ENCODE results near the gene DEFB121.
"Not testable (repeated sequence)": the region's sequence is repeated elsewhere in the genome, so short reads cannot be mapped to it uniquely, and the experiment has no call there.

Gene DEFB121

DNA sequence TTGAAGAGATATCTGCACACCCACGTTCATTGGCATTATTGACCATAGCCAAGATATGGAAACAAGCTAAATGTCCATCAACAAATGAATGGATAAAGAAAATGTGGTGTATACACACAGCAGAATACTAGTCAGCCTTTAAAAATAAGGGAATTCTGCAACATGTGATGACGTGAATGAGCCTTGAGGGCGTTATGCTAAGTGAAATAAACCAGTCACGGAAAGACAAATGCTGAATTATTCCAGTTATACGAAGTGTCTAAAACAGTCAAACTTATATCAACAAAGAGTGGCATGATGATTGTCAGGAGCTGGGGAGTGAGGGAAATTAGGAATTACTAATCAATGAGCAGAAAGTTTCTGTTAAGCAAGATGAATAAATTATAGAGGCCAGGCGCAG, 8.4 kb upstream of the DEFB121 start:
- Histone ChIP-seq H3K4me1 (ENCODE audit: insufficient read depth, low read length) (no peaks in the 10 kb centered on the region), H2AFZ (ENCODE audit: low read depth, low read length) (no peak overlapping the region), H3K36me3 (ENCODE audit: insufficient read depth, low read length) (no peaks in the 10 kb centered on the region), H3K4me3 (ENCODE audit: low read length) (no peak overlapping the region), H3K27me3 (ENCODE audit: insufficient read depth, low read length) (no peaks in the 10 kb centered on the region), H3K9me3 (ENCODE audit: low read length) (no peaks in the 10 kb centered on the region)

DNA sequence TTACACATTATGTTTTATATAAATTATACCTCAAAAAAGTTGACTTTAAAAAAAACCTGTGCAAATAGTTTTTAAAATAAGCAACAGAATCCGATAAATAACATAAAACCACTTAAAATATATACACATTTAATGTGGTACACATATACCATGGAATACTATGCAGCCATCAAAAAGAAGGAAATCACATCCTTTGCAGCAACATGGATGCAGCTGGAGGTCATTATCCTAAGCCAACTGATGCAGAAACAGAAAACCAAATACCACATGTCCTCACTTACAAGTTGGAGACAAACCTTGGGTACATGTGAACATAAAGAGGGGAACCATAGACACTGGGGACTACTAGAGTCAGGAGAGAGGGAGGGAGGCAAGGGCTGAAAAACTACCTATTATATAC, 4.0 kb upstream of the DEFB121 start:
- H3K9me3 ChIP-seq (ENCODE audit: low read length): no peaks in the 10 kb centered on the region
- H3K4me1 ChIP-seq (ENCODE audit: insufficient read depth, low read length): no peaks in the 10 kb centered on the region
- no peaks in the 10 kb centered on the region for H3K27me3 ChIP-seq (ENCODE audit: insufficient read depth, low read length)
- H3K4me3 ChIP-seq (ENCODE audit: low read length): no peak overlapping the region
- no peaks in the 10 kb centered on the region for H3K36me3 ChIP-seq (ENCODE audit: insufficient read depth, low read length)
- no peak overlapping the region for H2AFZ ChIP-seq (ENCODE audit: low read depth, low read length)

DNA sequence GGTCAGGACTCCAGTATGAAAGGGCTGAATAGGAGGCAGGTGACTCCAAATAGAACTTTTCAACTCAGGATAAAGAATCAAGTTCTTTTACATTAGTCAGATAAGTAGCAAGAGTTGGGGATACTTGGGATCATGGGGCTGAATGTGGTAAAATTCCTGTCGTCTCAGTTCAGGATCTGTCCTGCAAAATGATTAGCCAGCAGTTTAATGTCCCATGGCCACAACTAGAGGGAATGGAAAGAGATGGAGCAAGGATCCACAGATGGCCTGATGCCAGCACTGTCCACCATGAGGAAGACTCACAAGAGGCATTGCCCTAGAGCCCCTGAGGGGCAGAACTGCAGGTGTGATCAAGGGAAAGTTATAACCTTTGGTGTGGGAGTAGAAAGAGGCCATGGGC, 2.1 kb downstream of the DEFB121 start:
- Histone ChIP-seq H3K9me3 (ENCODE audit: low read length) (no peaks in the 10 kb centered on the region), H3K4me1 (ENCODE audit: insufficient read depth, low read length) (no peaks in the 10 kb centered on the region), H3K36me3 (ENCODE audit: insufficient read depth, low read length) (no peaks in the 10 kb centered on the region), H3K27me3 (ENCODE audit: insufficient read depth, low read length) (no peaks in the 10 kb centered on the region), H3K4me3 (ENCODE audit: low read length) (no peak overlapping the region), H2AFZ (ENCODE audit: low read depth, low read length) (no peak overlapping the region)

DNA sequence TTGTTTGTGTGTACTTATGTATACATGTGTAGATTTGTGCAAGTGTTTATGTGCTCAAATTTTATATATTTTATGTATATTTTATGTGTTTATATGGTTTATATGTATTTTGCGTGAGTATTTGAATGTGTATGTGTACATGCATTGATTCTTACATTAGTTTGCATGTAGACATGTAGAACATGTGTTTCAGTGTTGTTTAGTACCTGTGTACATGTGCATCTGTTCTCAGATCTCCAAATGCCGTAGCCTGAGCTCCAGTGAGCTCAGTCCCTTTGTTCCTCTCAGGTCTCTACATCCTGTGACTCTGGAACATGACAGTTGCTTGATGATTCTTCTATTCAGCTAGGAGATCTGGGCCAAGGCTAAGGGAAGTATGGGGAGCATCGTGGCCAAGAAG, 11.1 kb downstream of the DEFB121 start:
- H3K9me3 ChIP-seq (ENCODE audit: low read length): no peaks in the 10 kb centered on the region

DNA sequence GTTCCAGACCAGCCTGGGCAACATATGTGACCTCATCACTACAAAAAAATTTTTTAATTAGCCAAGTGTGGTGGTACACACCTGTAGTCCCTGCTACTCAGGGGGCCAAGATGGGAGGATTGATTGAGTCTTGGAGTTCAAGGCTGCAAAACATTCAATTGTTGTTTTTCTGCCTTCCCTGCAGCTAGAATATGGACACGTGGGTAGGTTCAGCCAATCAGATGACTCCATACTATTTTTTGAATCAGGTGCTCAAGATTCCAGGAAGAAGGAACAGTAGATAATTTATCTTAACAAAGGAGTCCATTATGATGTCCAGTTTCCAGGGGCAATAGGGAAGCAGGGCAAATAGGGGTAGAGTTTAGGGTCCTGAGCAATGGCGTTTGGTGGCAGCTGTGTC, 13.2 kb downstream of the DEFB121 start:
- no peaks in the 10 kb centered on the region for H3K27me3 ChIP-seq (ENCODE audit: insufficient read depth, low read length)

More for the DNA sequence above, 11.1 kb downstream of the DEFB121 start:
- Histone ChIP-seq H3K27me3 (ENCODE audit: insufficient read depth, low read length) (no peaks in the 10 kb centered on the region), H3K4me3 (ENCODE audit: low read length) (no peak overlapping the region), H3K36me3 (ENCODE audit: insufficient read depth, low read length) (no peaks in the 10 kb centered on the region), H2AFZ (ENCODE audit: low read depth, low read length) (no peak overlapping the region), H3K4me1 (ENCODE audit: insufficient read depth, low read length) (no peaks in the 10 kb centered on the region)

DNA sequence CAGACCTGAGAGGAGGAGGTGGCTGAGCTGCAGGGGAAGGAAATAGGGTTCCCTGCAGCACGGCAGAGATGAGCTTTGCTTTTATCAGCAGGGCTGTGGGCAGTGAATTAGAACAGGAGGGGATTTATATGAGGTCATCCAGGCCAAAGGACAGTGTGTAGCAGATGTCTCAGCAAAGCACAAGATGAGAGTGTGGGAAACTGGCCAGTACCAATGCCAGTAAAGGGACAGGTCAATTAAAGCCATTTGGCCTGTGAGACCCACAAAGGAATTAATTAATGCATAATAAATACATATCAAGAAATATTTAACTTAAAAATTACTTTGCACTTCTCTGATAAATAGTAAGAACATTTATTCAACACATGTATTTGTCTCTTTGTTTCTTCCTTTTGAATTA, 15.5 kb downstream of the DEFB121 start, which contains the start of gene DEFB119:
Gene DEFB119 (minus strand): TSS at position 101 of the 400 bp plus-strand sequence. CDS start 107 bp downstream, outside the sequence.
- Histone ChIP-seq H3K4me1 (ENCODE audit: insufficient read depth, low read length) (no peaks in the 10 kb centered on the region), H3K36me3 (ENCODE audit: insufficient read depth, low read length) (no peaks in the 10 kb centered on the region), H2AFZ (ENCODE audit: low read depth, low read length) (no peak within 1 kb of the TSS), H3K27me3 (ENCODE audit: insufficient read depth, low read length) (no peaks in the 10 kb centered on the region), H3K9me3 (ENCODE audit: low read length) (no peaks in the 10 kb centered on the region), H3K4me3 (ENCODE audit: low read length) (no peak within 1 kb of the TSS)

More for the DNA sequence above, 13.2 kb downstream of the DEFB121 start:
- no peak overlapping the region for H2AFZ ChIP-seq (ENCODE audit: low read depth, low read length)
- H3K9me3 ChIP-seq (ENCODE audit: low read length): no peaks in the 10 kb centered on the region
- H3K36me3 ChIP-seq (ENCODE audit: insufficient read depth, low read length): no peaks in the 10 kb centered on the region
- no peak overlapping the region for H3K4me3 ChIP-seq (ENCODE audit: low read length)
- H3K4me1 ChIP-seq (ENCODE audit: insufficient read depth, low read length): no peaks in the 10 kb centered on the region

DNA sequence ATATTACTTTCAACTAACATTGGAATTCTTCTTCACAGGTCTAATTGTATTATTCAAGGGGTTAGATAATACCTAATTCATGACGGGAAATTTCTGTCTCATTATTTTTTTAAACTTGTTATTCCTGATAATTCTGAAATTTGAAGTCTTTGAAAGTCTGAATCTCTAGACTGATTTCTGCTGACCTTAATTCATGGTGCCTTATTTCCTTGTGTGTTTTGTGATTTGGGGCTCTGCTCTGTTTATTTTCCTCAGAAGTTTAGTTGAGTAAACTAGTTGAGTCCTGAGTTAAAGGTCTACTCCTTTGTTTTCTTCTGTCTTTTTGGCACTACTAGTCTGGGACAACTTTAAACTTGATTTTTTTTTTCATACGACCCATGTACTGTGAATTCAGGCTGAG, 31.7 kb downstream of the DEFB121 start:
- no peak overlapping the region for H3K4me3 ChIP-seq (ENCODE audit: low read length)
- H3K27me3 ChIP-seq (ENCODE audit: insufficient read depth, low read length): peaks cover 7% of the 10 kb centered on the region
- no peaks in the 10 kb centered on the region for H3K9me3 ChIP-seq (ENCODE audit: low read length)
- no peaks in the 10 kb centered on the region for H3K36me3 ChIP-seq (ENCODE audit: insufficient read depth, low read length)
- H2AFZ ChIP-seq (ENCODE audit: low read depth, low read length): no peak overlapping the region
- no peaks in the 10 kb centered on the region for H3K4me1 ChIP-seq (ENCODE audit: insufficient read depth, low read length)

DNA sequence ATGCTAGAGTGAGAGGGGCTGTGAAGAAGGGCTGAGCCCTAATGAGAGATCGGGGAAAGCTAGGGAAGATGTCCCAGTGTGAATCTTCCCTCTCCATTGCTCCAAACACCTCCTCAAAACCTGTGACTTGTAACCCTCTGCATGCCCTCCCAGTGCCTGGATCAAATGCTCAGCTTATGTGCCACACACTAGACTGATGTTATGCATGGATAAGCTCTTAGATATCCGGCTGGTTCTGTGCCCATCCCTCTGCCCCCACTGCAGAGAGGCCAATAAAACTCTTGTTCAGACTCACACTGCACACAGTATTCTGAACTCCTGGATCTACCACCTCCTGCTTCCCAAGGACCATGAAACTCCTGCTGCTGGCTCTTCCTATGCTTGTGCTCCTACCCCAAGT, 37.7 kb downstream of the DEFB121 start, which contains the start of gene DEFB118:
Gene DEFB118 (plus strand): TSS at position 301 of the 400 bp plus-strand sequence. CDS start 50 bp downstream, at position 351.
- H3K9me3 ChIP-seq (ENCODE audit: low read length): no peaks in the 10 kb centered on the region
- no peak within 1 kb of the TSS for H2AFZ ChIP-seq (ENCODE audit: low read depth, low read length)
- H3K27me3 ChIP-seq (ENCODE audit: insufficient read depth, low read length): peaks cover 2% of the 10 kb centered on the region
- H3K4me3 ChIP-seq (ENCODE audit: low read length): no peak within 1 kb of the TSS
- H3K36me3 ChIP-seq (ENCODE audit: insufficient read depth, low read length): no peaks in the 10 kb centered on the region
- no peaks in the 10 kb centered on the region for H3K4me1 ChIP-seq (ENCODE audit: insufficient read depth, low read length)

DNA sequence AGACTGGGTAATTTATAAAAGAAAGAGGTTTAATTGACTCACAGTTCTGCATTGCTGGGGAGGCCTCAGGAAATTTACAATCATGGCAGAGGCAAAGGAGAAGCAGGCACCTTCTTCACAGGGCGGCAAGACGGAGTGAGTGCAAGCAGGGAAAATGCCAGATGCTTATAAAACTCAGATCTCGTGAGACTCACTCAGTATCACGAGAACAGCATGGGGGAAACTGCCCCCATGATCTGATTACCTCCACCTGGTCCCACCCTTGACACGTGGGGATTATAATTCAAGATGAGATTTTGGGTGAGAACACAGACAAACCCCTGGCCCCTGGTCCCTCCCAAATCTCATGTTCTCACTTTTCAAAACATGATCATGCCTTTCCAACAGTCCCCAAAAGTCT, 41.7 kb downstream of the DEFB121 start:
- H3K9me3 ChIP-seq (ENCODE audit: low read length); H3K4me1 ChIP-seq (ENCODE audit: insufficient read depth, low read length); H3K36me3 ChIP-seq (ENCODE audit: insufficient read depth, low read length); H3K27me3 ChIP-seq (ENCODE audit: insufficient read depth, low read length); H3K4me3 ChIP-seq (ENCODE audit: low read length); H2AFZ ChIP-seq (ENCODE audit: low read depth, low read length): not testable (repeated sequence)

DNA sequence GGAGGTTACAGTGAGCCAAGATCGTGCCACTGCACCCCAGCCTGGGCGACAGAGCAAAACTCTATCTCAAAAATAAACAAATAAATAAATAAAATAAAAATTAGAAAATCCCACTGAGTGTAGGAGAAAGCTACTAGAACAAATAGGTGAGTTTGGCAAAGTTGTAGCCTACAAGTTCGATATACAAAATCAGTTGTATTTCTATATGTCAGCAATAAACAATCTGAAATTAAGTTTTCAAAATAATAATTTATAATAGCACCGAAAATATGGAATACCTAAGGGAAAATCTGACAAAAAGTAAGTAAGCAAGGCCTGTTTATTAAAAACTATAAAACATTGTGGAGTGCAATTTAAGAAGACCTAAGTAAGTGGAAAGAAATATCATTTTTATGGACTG, 42.7 kb downstream of the DEFB121 start:
- no peaks in the 10 kb centered on the region for H3K36me3 ChIP-seq (ENCODE audit: insufficient read depth, low read length)
- no peak overlapping the region for H3K4me3 ChIP-seq (ENCODE audit: low read length)
- H3K4me1 ChIP-seq (ENCODE audit: insufficient read depth, low read length): no peaks in the 10 kb centered on the region
- H3K27me3 ChIP-seq (ENCODE audit: insufficient read depth, low read length): no peaks in the 10 kb centered on the region
- H2AFZ ChIP-seq (ENCODE audit: low read depth, low read length): no peak overlapping the region
- H3K9me3 ChIP-seq (ENCODE audit: low read length): no peaks in the 10 kb centered on the region

DNA sequence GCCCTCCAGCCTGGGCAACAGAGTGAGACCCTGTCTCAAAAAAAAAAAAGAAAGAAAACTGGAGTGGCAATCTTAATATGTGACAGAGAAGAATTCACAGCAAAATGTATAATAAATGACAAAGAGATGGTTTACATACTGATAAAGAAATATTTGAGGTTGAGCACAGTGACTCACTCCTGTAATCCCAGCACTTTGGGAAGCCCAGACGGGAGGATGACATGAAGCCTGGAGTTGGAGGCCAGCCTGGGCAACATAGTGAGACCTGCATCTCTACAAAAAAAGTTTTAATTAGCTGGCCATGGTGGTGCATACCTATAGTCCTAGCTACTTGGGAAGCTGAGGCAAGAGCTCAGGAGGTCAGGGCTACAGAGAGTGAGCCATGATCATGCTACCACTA, 50.0 kb downstream of the DEFB121 start:
- Histone ChIP-seq H3K9me3 (ENCODE audit: low read length) (no peaks in the 10 kb centered on the region), H3K27me3 (ENCODE audit: insufficient read depth, low read length) (no peaks in the 10 kb centered on the region), H3K36me3 (ENCODE audit: insufficient read depth, low read length) (no peaks in the 10 kb centered on the region), H2AFZ (ENCODE audit: low read depth, low read length) (no peak overlapping the region), H3K4me1 (ENCODE audit: insufficient read depth, low read length) (no peaks in the 10 kb centered on the region), H3K4me3 (ENCODE audit: low read length) (no peak overlapping the region)

Measured in neuron (in vitro differentiated cells).